ENCODE measurements around the gene GLIS2.

Gene GLIS2

GRCh38 chr16:4381935-4382794, 66.3 kb downstream of the GLIS2 start:
- no peak for DNase-seq (ENCODE audit: low read depth, low spot score)

GRCh38 chr16:4382795-4383357, 67.0 kb downstream of the GLIS2 start:
- DNase-seq (ENCODE audit: low read depth, low spot score) = no peak

DNA sequence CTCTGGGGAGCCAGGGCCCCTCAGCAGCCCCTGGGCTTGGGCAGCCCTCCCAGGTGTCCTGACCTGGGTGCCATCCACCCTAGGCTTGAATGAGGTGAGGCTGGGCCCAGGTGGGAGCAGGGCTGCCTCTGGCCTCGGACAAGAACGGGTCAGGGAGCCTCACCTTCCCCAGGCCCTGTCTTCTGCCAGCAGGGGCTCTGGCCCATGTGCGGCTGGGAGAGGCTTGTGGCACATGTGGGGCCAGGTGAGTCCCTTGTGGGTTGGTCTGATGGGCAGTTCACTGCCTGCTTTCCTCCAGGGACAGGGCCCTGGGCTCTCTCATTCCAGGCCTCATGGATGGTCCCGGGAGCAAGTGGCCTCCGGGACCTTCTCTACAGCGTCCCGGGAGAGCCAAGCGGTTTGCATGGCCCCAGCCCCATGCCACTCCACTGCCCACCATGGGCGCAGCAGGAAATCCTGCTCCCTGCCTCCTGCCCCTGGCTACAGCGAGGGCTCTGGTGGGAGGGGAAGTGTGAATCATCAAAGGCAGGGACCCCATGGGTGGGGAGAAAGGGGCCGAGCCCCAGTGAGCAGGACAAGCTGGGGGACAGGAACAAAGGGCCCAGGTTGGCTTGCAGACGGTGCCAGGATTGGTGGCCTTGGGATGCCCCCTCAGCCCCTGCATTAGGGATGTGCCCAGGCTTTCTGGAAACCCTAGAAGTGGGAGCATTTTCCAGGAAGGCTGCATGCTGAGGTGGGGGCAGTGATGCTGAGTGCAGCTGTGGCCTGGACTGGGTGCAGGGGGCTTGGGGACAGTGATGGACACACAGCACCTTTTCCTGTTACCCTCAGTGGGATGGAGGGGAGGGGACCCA, 68.0 kb downstream of the GLIS2 start:
- no peak for DNase-seq (ENCODE audit: low read depth, low spot score)

- DNase-seq (ENCODE audit: low read depth, low spot score) = no peak
Measured at GRCh38 chr16:4384509-4384942, 68.7 kb downstream of the GLIS2 start.

- no peak for DNase-seq (ENCODE audit: low read depth, low spot score)
Measured at GRCh38 chr16:4385066-4385788, 69.4 kb downstream of the GLIS2 start.

DNA sequence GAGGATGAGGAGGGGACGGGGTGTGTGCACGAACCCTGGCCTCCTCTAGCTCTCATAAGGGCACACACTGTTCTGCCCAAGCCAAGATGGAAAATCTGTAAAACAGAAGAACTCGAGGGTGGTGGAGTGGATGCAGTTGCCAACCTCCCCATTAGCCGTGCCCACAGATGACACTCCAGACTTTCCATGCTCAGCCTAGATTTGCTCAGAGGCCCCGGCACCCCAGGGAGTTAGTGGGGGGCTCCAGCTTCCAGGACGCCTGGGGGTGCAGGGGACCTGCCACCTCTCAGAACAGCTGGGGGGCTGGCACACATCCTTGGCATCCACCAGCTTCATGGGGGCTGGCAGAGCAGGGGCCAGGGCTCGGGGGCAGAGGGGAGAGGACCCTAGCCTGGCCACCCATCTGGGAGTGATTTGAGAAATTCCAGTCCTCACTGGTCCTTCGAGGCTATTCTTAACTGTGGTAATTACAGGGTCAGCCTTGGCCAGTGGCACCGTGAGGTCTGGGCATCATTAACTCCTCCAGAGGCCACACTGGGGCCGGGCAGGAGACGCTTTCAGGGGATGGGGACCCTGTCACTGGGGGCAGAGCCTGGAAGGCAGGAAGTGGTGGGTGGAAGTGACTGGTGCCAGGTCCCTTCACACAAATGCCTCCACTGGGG, 70.1 kb downstream of the GLIS2 start:
- DNase-seq (ENCODE audit: low read depth, low spot score) = no peak

- DNase-seq (ENCODE audit: low read depth, low spot score) = no peak
Measured at GRCh38 chr16:4386451-4386805, 70.6 kb downstream of the GLIS2 start.

DNA sequence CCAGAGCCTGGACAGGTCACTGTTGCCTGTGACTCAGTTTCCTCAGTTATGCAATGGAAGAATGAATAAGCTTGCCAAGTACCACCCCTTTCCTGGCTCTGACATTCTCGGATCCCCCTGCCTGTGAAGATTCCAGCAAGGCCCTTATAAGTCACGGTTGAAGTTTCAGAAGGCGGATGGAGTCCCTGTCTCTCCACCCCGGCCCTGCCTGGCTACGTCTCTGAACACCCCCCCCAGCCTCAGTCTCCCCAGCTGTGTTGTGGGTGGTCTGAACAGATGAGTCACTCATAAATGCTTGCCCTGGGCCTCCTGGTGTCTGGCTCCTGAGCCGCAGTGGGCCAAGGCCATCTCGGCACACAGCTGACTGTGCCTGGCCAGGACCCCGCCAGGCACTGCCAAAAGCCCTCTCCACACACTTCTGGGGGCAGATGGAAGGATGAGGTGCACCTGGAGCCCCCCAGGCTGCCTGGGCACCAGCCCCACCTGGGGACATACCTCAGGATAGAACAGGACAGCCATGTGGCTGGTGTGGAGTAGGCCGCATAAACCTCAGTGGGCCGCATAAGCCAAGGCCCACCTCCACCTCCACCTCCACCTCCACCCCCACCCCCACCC, 71.2 kb downstream of the GLIS2 start:
- no peak for DNase-seq (ENCODE audit: low read depth, low spot score)

DNA sequence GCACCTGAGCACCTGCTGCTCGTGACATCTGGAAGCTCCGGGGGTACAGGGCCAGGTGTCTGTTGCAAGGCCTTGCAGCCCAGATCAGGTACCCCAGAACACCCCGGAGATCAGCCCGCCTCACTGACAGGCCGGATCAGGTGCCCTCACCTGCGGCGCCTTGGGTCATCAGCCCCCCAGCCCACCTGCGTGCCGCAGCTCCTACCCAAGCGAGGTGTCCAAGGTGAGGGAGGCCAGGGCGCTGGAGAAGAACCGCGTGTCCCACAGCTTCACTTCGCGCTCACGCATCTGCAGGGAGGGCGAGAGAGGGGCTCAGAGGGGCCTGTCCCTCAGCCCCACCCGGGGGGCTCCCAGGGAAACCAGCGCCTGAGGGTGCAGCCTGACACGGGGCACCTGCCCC, 71.9 kb downstream of the GLIS2 start:
- DNase-seq (ENCODE audit: low read depth, low spot score) = no peak

DNA sequence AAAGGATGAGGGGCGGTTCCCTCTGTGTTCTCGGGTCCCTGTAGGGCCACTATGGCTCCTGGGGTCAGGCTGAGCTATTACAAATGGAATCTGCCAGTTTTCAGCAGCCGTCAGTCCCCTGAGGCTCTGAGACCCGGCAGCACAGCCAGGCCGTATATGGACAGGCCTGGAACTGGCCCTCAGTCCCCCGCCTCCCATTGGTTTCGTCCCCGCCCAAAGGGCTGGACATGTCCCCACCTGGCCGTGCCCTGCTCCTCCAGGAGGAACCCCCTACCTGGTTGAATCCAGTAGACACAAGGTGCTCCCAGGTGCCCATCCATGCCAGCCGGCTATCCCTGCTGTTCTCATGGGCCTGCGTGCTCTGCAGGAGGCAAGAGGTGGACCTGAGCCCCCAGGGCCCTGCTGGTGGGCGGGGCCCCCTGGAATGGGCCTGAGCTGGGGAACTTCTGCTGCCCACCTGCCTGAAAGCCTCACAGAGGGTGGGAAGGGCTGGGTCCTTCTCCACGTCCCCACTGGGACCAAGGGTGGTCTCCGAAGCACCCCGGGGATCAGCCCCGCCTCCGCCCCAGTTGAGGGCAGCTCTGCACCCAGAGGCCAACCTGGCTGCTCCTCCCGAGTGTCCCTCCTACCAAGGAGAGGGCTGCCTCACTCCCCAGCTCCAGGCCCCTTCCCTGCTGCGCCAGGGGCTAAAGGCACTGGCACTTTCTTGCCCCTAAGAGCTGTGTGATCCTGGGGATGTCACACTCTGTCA, 72.6 kb downstream of the GLIS2 start:
- DNase-seq (ENCODE audit: low read depth, low spot score) = no peak
